ENCODE measurements around the gene LMO1. TPM values are rescaled to one million over a fixed set of nuclear protein-coding genes. Genes with fewer than 3 reads are reported as not detected.

Gene LMO1
- total and polyA plus RNA-seq, 2 of the 8 experiments (the other 6 are each of a cell fraction or from before 2014, with no cell fraction given): 0.17 TPM; not detected in 1

DNA sequence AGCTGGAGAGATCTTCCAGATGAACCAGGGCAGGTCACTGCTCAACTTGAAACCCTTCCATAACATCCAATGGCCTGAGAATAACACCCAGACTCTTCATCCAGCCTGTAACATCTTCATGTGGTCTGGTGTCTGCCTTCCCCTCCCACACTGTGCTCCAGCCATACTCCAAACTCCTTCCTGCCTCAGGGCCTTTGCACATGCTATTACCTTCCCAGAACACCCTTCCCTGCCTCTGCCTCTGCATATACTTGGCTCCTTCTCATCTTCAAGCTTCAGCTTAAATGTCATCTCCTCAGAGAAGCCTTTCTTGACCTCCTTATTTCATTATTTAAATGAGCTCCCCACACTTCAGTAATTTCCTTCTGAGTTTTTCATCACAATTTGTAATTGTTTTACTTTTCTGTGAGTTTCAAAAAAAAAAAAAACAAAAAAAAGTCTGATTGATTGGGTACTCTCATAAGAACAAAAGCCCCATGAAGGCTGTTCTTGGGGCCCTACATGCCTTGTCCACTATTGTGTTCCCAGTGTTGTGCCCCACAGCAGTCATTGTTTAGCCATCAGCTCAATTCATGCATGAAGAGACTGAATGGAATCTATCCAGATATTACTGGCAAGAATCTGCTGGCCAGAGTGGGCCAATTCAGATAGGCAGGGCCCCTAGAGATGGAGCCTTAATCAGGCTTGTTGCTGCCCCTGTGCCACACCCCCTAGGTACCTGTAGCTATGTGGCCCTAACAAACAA is 22.1 kb downstream of the LMO1 start:
- POLR2A ChIA-PET (ENCODE audit: partially characterized antibody): interaction anchor here (0.8 to 1.9 kb wide), 4 partner anchors 12 to 39 kb away, joined by 3 to 5 read pairs (median 4); no protein-coding TSS in a partner anchor
- Histone ChIP-seq H3K9me3 (ENCODE audit: insufficient read depth in 2 of 2, low read depth in 1 of 2, low read length in 1 of 2) (no peaks in the 10 kb centered on the region), H2BK15ac (ENCODE audit: low read length) (0 out of 2 replicates have a peak overlapping the region, but pooled peaks have one; percentile 22), H2BK20ac (ENCODE audit: low read length) (no peak overlapping the region), H2BK5ac (ENCODE audit: low read depth, low read length) (0 out of 2 replicates have a peak overlapping the region, but pooled peaks have one; percentile 31), H3K79me2 (ENCODE audit: control insufficient read depth in 1 of 2, insufficient read depth in 2 of 2, low read length in 2 of 2) (no peaks in the 10 kb centered on the region), H2BK120ac (replicated peaks; ENCODE audit: low read depth, low read length) (no peak overlapping the region), H3K4me1 (replicated peaks in 1 of 4; ENCODE audit: control insufficient read depth in 3 of 4, insufficient read depth in 4 of 4, low read length in 3 of 4) (peaks cover 10 to 19% (median 13%) of the 10 kb centered on the region in 4 experiments; a peak in 6 of 7 replicates), H2AFZ (ENCODE audit: low read length) (no peak overlapping the region), H3K36me3 (ENCODE audit: control insufficient read depth in 2 of 4, insufficient read depth in 4 of 4, low read length in 3 of 4) (no peaks in the 10 kb centered on the region), H3K14ac (ENCODE audit: insufficient read length) (no peak overlapping the region), H3K23ac (ENCODE audit: insufficient read length) (no peak overlapping the region), H3K23me2 (ENCODE audit: low read depth, low read length) (no peaks in the 10 kb centered on the region), H4K8ac (ENCODE audit: extremely low read depth, insufficient read depth, low read length) (no peak overlapping the region), H3K18ac (ENCODE audit: extremely low read depth, low read length) (peak overlapping the region; percentile 51; the same call in 1 of the 2 replicates), H3K27ac (ENCODE audit: low read depth, low read length) (no peak overlapping the region), H3K56ac (replicated peaks; ENCODE audit: insufficient read length, low read depth, low read length) (no peak overlapping the region), H4K20me1 (replicated peaks in 1 of 2; ENCODE audit: control insufficient read depth in 1 of 2, insufficient read depth in 2 of 2, low read length in 2 of 2) (no peaks in the 10 kb centered on the region), H3K4me3 (ENCODE audit: extremely low read depth in 1 of 4, insufficient read depth in 2 of 4, low read depth in 3 of 4, low read length in 4 of 4) (no peak overlapping the region), H3K4me2 (ENCODE audit: insufficient read depth in 1 of 2, low read depth in 2 of 2, low read length in 2 of 2) (peak overlapping the region; percentile 48 to 65), H2BK12ac (ENCODE audit: low read depth, low read length) (peak overlapping the region; percentile 86; the same call in 1 of the 2 replicates), H3K79me1 (ENCODE audit: low read depth, low read length) (no peaks in the 10 kb centered on the region), H4K5ac (ENCODE audit: insufficient read length, low read depth, low read length) (no peak overlapping the region), H3K27me3 (replicated peaks in 1 of 4; ENCODE audit: control insufficient read depth in 3 of 4, extremely low read depth in 1 of 4, insufficient read depth in 3 of 4, low read length in 3 of 4) (peaks cover 0 to 1% (median 0%) of the 10 kb centered on the region in 4 experiments; a peak in 2 of 7 replicates), H4K91ac (replicated peaks; ENCODE audit: insufficient read length, low read length) (no peak overlapping the region), H2AK5ac (ENCODE audit: low read depth, low read length) (peak overlapping the region; percentile 69), H3K4ac (replicated peaks; ENCODE audit: insufficient read length, low read depth, low read length) (no peak overlapping the region), H3K9ac (replicated peaks in 1 of 4; ENCODE audit: extremely low read depth in 1 of 4, low read depth in 3 of 4, low read length in 3 of 4) (no peak overlapping the region)
- TF ChIP-seq GTF2F1 (IDR thresholded peaks at IDR 0.05; ENCODE audit: borderline replicate concordance, low read depth, low read length): no peak
- TF ChIP-seq NANOG (IDR thresholded peaks at IDR 0.05; ENCODE audit: insufficient read depth, low read depth, low read length, poor library complexity, severe bottlenecking): no peak
- TF ChIP-seq KDM1A (IDR thresholded peaks at IDR 0.05; ENCODE audit: borderline replicate concordance, low read length): peak; percentile 89
- CTCF ChIA-PET (ENCODE audit: partially characterized antibody): interaction anchor here (0.6 to 14.3 kb wide), 18 partner anchors 11 to 136 kb away, joined by 3 to 177 read pairs (median 4); partner anchors contain the start of gene LMO1
- DNase-seq (ENCODE audit: low read depth in 1 of 2, low spot score in 2 of 2): no peak
- no peak for FAIRE-seq
